A673 (cell line): Measurements from ENCODE around the gene GAL3ST2. TPM values are rescaled to one million over a fixed set of nuclear protein-coding genes. Genes with fewer than 3 reads are reported as not detected.
A peak's percentile ranks its signal among the peaks of the same experiment; 100 is the strongest.
"Not testable (repeated sequence)": the region's sequence is repeated elsewhere in the genome, so short reads cannot be mapped to it uniquely, and the experiment has no call there.

Experiments
- BruUV-seq: library from RNA; stranded (reverse); fragments of 400-500 nt; replicated peaks from 2 replicates; lab custom pipeline; 2021; lab: Mats Ljungman, UMichigan
- CTCF ChIA-PET: fragments of 300-600 bp; sonication (Branson Sonifier 250); formaldehyde crosslinking; loops from one replicate; lab custom pipeline; 2022; ENCODE audit warnings: antibody characterized with exemption; lab: Charles Lee
- POLR2A ChIA-PET: fragments of 300-600 bp; sonication (Branson Sonifier 250); formaldehyde crosslinking; loops from one replicate; lab custom pipeline; 2022; ENCODE audit warnings: antibody characterized with exemption; ENCODE audit not compliant: low non-redundant PET; lab: Charles Lee
- DNase-seq: peaks from one replicate; pipeline ENCODE4 v3.0.0-alpha.2; 2015; ENCODE audit warnings: low spot score
- H3K27ac ChIP-seq: fragments of 200-600 bp; sonication (generic); 2 replicates; pipeline ENCODE4 v1.5.1; 2016; ENCODE audit warnings: mixed run types, low read depth, mild to moderate bottlenecking, mixed read lengths, antibody characterized with exemption, low read length; ENCODE audit not compliant: poor library complexity, severe bottlenecking
- H3K27me3 ChIP-seq: fragments of 200-600 bp; sonication (generic); replicated peaks from 2 replicates; pipeline ENCODE4 v1.6.1; 2017; ENCODE audit warnings: mixed run types, low read depth, mild to moderate bottlenecking, mixed read lengths, antibody characterized with exemption, low read length; ENCODE audit not compliant: insufficient read depth, poor library complexity
- H3K36me3 ChIP-seq: fragments of 200-600 bp; sonication (generic); 2 replicates; pipeline ENCODE4 v1.6.1; 2016; ENCODE audit warnings: mixed run types, mild to moderate bottlenecking, mixed read lengths, antibody characterized with exemption, low read length; ENCODE audit not compliant: insufficient read depth, poor library complexity, severe bottlenecking
- H3K4me1 ChIP-seq: fragments of 200-600 bp; sonication (generic); 2 replicates; pipeline ENCODE4 v1.6.1; 2017; ENCODE audit warnings: mixed run types, mild to moderate bottlenecking, mixed read lengths, antibody characterized with exemption, low read length; ENCODE audit not compliant: insufficient read depth, poor library complexity, severe bottlenecking
- H3K4me3 ChIP-seq: fragments of 200-600 bp; sonication (generic); 2 replicates; pipeline ENCODE4 v1.5.1; 2016; ENCODE audit warnings: low read depth, mixed run types, mild to moderate bottlenecking, mixed read lengths, low read length; ENCODE audit not compliant: poor library complexity, severe bottlenecking
- H3K9me3 ChIP-seq: fragments of 200-600 bp; sonication (generic); 2 replicates; pipeline ENCODE4 v1.6.1; 2016; ENCODE audit warnings: mixed run types, low read depth, mild to moderate bottlenecking, mixed read lengths, antibody characterized with exemption, low read length; ENCODE audit not compliant: poor library complexity, severe bottlenecking
- CTCF ChIP-seq: fragments of 300-800, 200-600 bp; sonication (generic); conservative IDR thresholded peaks from 2 replicates; pipeline ENCODE4 v1.5.1; 2017; ENCODE audit warnings: low read depth, mild to moderate bottlenecking, antibody characterized with exemption, low read length, moderate library complexity, mixed read lengths
- EZH2 ChIP-seq: fragments of 200-600 bp; sonication (generic); IDR thresholded peaks from 2 replicates; pipeline ENCODE4 v1.6.1; 2017; ENCODE audit warnings: borderline replicate concordance, low read depth, mild to moderate bottlenecking, mixed read lengths, antibody characterized with exemption, low read length; ENCODE audit not compliant: poor library complexity, severe bottlenecking
- intact Hi-C: fragments of 100-400 bp; cut with micrococcal nuclease; formaldehyde crosslinking; loops from one replicate; pipeline ENCODE4 v1.10.0; 2022; ENCODE audit not compliant: unreplicated experiment
- total RNA-seq: library from RNA; stranded (reverse); gene quantifications from 2 replicates; pipeline ENCODE4 v1.2.3, GENCODE V29; 2021

The GAL3ST2 gene
- total RNA-seq, 1 experiment from 2014 or later, result 5.0 TPM

- no peak for DNase-seq
- CTCF ChIA-PET, result interaction anchor here (0.6 kb wide), 1 partner anchor 91 kb away, joined by 3 read pairs; no protein-coding TSS in a partner anchor
- no peak overlapping the region for H3K4me3 ChIP-seq
- POLR2A ChIA-PET, result no interaction called here
- no peaks in the 10 kb centered on the region for H3K27me3 ChIP-seq
- BruUV-seq, result TSS peak; percentile 86
- peaks cover under 1% of the 10 kb centered on the region for H3K9me3 ChIP-seq
- intact Hi-C loops, result no loop called here
- no peaks in the 10 kb centered on the region for H3K36me3 ChIP-seq
- peak overlapping the region; percentile 92 for H3K27ac ChIP-seq
- peaks cover 42% of the 10 kb centered on the region for H3K4me1 ChIP-seq
- no peak for TF ChIP-seq EZH2
- no peak for TF ChIP-seq CTCF
Measured at GRCh38 chr2:241820625-241821384, 44.2 kb downstream of the GAL3ST2 start.

GRCh38 chr2:241821460-241822263, 45.0 kb downstream of the GAL3ST2 start:
- H3K27me3 ChIP-seq, result no peaks in the 10 kb centered on the region
- peak overlapping the region; percentile 92 for H3K27ac ChIP-seq
- BruUV-seq, result no TSS peak
- H3K4me3 ChIP-seq, result no peak overlapping the region
- H3K9me3 ChIP-seq, result peaks cover 8% of the 10 kb centered on the region
- ChIA-PET CTCF (no interaction called here), POLR2A (no interaction called here)
- TF ChIP-seq EZH2 (no peak), CTCF (no peak)
- no peaks in the 10 kb centered on the region for H3K36me3 ChIP-seq
- DNase-seq, result peak; percentile 65
- peaks cover 33% of the 10 kb centered on the region for H3K4me1 ChIP-seq
- intact Hi-C loops, result no loop called here

GRCh38 chr2:241822264-241822623, 45.6 kb downstream of the GAL3ST2 start:
- peak overlapping the region; percentile 92 for H3K27ac ChIP-seq
- H3K9me3 ChIP-seq, result peaks cover 13% of the 10 kb centered on the region
- intact Hi-C loops, result no loop called here
- no peaks in the 10 kb centered on the region for H3K27me3 ChIP-seq
- no peak for DNase-seq
- BruUV-seq, result TSS peak; percentile 34
- no peaks in the 10 kb centered on the region for H3K36me3 ChIP-seq
- H3K4me3 ChIP-seq, result no peak overlapping the region
- no peak for TF ChIP-seq EZH2
- no peak for TF ChIP-seq CTCF
- ChIA-PET CTCF (no interaction called here), POLR2A (no interaction called here)
- H3K4me1 ChIP-seq, result peaks cover 28% of the 10 kb centered on the region

GRCh38 chr2:241823531-241824437, 47.2 kb downstream of the GAL3ST2 start:
- intact Hi-C loops, DNase-seq, H3K27ac ChIP-seq, H3K27me3 ChIP-seq, CTCF ChIA-PET, POLR2A ChIA-PET, H3K36me3 ChIP-seq, H3K4me3 ChIP-seq: not testable (repeated sequence)
- Histone ChIP-seq H3K4me1 (peaks cover 25% of the 10 kb centered on the region), H3K9me3 (peaks cover 20% of the 10 kb centered on the region)
- TSS peak; percentile 55 for BruUV-seq
